Mesodermal cell (in vitro differentiated cells): ENCODE data around the gene HMGXB3.

Experiments
- H3K27ac ChIP-seq: 2 replicates; pipeline ENCODE4 v1.7.0; 2013; ENCODE audit warnings: mild to moderate bottlenecking, low read depth, low read length, moderate library complexity; ENCODE audit not compliant: severe bottlenecking
- H3K36me3 ChIP-seq: 2 replicates; pipeline ENCODE4 v1.7.1; 2013; ENCODE audit warnings: mild to moderate bottlenecking, low read length, moderate library complexity; ENCODE audit not compliant: control insufficient read depth, insufficient read depth
- H3K4me1 ChIP-seq: one replicate; pipeline ENCODE4 v1.7.1; 2013; ENCODE audit warnings: mild to moderate bottlenecking, low read length; ENCODE audit not compliant: insufficient read depth, control insufficient read depth, poor library complexity, severe bottlenecking
- H3K4me3 ChIP-seq: 2 replicates; pipeline ENCODE4 v1.7.0; 2013; ENCODE audit warnings: low read length, control low read depth, mild to moderate bottlenecking; ENCODE audit not compliant: insufficient read depth, poor library complexity, severe bottlenecking; ENCODE audit errors: extremely low read depth
- H3K9me3 ChIP-seq: 2 replicates; pipeline ENCODE4 v1.7.1; 2013; ENCODE audit warnings: mild to moderate bottlenecking, low read length, moderate library complexity; ENCODE audit not compliant: control insufficient read depth
- WGBS, 2 experiments: methylation state at CpG; one replicate each; pipeline ENCODE4 v1.1.5; 2013; ENCODE audit warnings: missing lambda C conversion rate in 2 of 2; ENCODE audit not compliant: insufficient coverage in 2 of 2; 5-methylcytosine and 5-hydroxymethylcytosine counted together

The HMGXB3 gene

DNA sequence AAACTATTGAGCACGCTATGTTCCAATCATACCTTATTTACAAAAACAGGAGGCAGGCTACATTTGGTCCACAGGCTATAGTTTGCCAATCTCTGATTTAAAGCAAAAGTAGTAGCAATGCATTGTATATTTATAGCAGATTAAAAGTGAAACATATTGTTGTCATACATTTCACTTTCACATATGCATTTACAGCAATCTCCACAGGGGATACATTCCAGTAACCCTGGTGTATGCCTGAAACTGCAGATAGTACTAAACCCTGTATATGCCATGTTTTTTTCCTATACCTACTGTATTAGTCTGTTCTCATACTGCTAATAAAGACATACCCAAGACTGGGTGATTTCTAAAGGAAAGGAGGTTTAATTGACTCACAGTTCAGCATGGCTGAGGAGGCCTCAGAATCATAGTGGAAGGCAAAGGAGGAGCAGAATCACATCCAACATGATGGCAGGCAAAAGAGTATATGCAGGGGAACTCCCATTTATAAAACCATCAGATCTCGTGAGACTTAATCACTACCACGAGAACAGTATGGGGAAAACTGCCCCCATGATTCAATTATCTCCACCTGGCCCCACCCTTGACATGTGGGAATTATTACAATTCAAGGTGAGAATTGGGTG, 91.7 kb downstream of the HMGXB3 start:
- 100% methylated on average over 1 of the region's 3 CpGs; no CpG with 5 or more reads in 1 of the 2 experiments for WGBS, 2 experiments
- Histone ChIP-seq H3K36me3 (no peaks in the 10 kb centered on the region), H3K9me3 (no peaks in the 10 kb centered on the region), H3K4me1 (no peaks in the 10 kb centered on the region), H3K27ac (no peak overlapping the region), H3K4me3 (no peak overlapping the region)

DNA sequence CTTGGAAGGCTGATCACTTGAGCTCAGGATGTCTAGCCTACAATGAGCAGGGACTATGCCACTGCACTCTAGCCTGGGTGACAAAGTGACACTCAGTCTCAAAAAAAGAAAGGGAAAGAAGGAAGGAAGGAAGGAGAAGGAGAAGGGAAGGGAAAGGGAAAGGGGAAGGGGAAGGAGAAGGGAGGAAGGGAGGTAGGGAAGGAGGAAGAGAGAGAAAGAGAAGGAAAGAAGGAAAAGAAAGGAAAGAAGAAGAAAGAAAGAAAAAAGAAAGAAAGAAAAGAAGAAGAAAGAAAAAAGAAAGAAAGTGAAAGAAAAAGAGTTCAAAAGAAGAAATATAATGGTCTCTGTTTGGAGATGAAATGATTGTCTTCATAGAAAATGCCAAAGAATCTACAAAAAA, 96.6 kb downstream of the HMGXB3 start:
- H3K27ac ChIP-seq: no peak overlapping the region
- no peak overlapping the region for H3K4me3 ChIP-seq
- no peaks in the 10 kb centered on the region for H3K36me3 ChIP-seq
- no peaks in the 10 kb centered on the region for H3K9me3 ChIP-seq
- H3K4me1 ChIP-seq: no peaks in the 10 kb centered on the region

DNA sequence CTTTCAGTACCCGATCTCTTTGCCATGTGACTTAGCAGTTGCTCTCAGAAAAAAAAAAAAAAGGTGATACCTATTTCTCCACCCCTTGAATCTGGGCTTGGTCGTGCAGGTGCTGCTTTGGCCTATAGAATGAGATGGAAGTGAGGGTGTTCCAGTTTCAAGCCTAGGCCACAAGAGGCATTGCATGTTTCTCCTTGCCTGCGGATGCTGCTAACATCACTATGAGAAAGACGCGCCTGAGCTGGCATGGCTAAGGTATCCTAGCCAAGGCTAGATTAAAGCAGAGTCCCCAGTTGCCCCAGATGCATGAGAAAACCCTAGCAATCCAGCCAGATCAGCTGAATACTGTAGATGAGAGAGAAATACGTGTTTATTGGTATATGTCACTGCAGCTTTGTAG, 100.5 kb downstream of the HMGXB3 start:
- Histone ChIP-seq H3K4me3 (no peak overlapping the region), H3K4me1 (no peaks in the 10 kb centered on the region), H3K36me3 (no peaks in the 10 kb centered on the region), H3K9me3 (no peaks in the 10 kb centered on the region), H3K27ac (no peak overlapping the region)
- WGBS, 2 experiments: 77 to 80% methylated on average over 5 of the region's 6 CpGs
